Brain pericyte (primary cell): ENCODE data around the gene TPO.
"Not testable (repeated sequence)": the region's sequence is repeated elsewhere in the genome, so short reads cannot be mapped to it uniquely, and the experiment has no call there.

ENCODE experiments used
- DNase-seq: peaks from one replicate; pipeline ENCODE4 v3.0.0-alpha.2; 2012; ENCODE audit warnings: low read depth, low spot score

Gene TPO

DNA sequence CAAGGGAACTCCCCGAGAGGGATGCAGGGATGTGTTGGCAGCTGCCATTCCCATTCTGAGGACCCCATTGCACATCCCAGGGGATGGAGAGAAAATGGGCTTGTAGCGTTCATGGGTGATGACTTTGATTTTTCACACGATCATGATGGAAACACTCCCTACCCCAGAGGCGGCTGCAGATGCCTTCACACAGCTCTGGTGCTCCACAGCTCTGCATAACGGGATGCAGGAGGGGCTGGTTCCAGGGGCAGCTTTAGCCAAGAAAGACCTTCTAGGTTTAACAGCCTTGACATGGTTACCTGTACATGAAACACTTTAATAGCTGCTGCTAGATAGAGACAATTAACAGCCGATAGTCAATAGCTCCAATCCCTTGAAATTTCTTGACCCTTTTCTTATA, 88.7 kb downstream of the TPO start:
- no peak for DNase-seq

DNA sequence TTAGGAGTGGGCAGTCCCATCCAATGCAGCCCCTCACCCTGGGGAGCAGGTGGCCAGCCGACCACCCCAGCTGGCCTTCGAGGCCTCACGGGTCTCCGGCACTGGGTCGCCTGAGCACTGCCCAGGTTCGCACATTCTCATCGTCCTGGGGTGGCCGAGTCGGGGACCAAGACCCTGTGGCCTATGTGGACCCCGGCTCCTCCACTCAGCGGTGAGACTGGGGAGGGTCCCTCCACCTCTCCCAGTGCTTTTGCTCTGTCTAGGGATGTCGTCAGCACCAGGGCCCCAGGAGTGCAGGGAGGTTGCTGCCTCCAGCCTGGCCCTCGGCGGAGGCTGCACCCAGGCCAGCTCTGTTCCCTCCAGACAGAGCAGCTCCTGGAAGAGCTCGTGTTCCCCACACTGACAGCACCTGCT, 89.6 kb downstream of the TPO start:
- DNase-seq, result no peak

DNA sequence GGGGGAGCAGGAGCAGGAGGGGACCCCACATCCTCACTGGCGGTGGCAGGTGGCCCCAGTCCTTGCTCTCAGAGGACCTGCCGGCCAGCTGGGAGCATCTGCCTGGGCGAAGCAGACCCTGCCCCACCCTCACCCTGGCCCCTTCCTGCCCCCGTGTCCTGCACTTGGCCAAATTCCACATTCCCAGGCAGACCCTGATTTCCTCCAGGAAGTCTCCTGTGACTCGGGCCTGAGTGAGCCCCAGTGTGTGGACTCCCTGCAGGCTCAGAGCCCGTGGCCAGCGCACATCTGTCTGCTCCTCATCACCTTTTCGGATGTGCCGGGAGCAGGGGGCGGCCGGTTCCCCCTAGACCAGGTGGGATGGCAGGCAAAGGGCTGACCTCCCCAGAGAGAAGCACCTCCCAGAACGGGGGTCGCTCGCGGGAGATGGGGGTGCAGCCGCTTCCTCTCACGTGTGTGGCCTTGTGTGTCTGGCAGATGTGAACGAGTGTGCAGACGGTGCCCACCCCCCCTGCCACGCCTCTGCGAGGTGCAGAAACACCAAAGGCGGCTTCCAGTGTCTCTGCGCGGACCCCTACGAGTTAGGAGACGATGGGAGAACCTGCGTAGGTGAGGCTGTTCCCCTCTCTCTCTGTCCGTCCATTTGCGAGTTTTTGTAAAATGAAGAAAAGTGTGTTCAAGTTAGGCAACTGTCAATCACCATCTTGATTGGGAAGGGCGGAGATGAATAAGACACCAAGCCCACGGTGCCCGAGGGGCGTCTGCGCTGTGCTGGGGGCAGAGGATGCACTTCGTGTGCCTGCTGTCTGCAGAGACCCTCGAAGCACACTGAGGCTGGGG, 90.4 kb downstream of the TPO start:
- no peak for DNase-seq

DNA sequence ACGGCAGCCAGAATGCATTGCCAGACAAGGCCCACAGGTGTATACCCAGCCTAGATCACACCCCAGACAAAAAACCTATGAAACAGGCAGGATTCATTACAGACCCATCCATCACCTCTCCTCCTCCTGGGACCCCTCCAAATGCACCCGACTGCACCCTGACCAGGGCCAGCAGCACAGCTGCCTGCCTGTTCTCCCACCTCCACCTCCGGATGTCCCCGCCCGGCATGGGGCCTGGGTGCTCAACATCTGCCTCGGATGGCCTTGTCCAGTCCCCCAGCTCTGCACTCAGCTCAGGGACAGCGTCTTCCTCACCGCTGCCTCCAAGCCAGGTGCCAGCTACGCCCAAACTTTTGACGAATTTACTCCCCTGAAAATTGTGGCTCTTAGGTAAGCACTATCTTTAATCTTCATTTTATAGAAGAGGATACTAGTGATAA, 91.1 kb downstream of the TPO start:
- DNase-seq, result no peak

DNA sequence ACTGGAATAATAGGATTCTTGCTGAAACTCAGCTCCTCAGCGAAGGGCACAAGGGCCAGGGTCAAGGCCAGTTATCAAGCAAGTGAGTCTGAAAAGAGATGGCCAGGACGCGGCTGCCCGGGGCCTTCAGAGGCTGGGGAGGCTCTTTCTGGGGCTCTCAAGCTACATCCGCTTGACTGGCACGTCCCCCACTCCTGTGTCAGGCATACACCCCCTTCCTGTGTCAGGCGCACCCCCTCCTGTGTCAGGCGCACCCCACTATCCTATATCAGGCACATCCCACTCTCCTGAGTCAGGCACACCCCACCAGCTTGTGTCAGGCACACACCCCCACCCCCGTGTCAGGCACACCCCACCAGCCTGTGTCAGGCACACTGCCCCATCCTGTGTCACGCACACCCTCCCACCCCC, 91.8 kb downstream of the TPO start:
- DNase-seq, result no peak

DNA sequence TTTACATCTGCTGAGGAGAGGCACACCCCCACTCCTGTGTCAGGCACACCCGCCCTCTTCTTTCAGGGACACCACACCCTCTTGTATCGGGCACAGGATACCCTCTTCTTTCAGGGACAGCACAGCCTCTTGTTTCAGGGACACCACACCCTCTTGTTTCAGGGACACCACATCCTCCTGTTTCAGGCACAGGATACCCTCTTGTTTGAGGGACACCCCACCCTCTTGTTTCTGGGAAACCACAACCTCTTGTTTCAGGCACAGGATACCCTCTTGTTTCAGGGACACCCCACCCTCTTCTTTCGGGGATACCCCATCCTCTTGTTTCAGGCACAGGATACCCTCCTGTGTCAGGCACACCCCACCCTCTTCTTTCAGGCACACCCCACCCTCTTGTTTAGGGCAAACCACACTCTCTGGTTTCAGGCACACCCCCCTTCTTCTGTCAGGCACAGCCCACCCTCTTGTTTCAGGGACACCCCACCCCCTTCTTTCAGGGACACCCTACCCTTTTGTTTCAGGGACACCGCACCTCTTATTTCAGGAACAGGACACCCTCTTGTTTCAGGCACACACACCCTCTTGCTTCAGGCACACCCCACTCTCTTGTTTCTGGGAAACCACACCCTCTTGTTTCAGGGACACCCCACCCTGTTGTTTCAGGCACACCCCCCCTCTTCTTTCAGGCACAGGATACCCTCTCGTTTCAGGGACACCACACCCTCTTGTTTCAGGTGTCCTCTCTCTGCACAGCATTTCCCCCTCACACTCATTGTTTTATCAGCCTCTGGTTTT, 96.2 kb downstream of the TPO start:
- DNase-seq, result no peak

DNA sequence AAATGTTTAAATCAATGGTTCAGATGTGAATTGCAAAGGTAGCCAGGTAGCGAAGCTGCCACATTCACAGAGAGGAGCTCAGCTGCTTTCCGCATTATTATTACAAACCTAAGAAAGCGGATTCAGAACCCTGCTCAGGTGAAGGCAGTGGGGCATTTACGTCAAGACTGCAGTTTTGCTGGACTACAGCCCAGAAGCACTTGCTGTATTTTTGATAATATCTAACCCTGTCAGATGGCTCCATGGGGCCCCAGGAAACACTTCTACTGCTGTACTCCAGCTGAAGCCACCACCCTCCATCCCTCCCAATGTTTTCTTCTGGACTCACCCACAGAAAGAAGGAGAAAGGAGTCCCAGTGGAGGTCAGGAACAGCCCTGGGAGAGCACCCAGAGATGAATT, 96.9 kb downstream of the TPO start:
- no peak for DNase-seq

DNA sequence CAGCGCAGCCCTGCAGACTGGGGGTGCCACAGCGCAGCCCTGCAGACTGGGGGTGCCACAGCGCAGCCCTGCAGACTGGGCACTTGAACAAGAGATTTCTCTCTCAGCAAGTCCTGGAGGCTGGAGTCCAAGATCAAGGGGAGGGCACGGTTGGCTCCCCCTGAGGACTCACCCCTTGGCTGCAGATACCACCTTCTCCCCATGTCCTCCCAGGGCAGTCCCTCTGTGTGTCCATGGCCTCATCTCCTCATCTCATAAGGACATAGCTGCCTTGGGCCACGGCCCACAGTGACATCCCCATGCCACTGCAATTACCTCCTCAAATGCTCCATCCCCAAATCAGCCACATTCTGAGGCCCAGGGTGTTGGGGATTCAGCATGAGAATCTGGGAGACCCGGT, 98.2 kb downstream of the TPO start:
- DNase-seq, result no peak

DNA sequence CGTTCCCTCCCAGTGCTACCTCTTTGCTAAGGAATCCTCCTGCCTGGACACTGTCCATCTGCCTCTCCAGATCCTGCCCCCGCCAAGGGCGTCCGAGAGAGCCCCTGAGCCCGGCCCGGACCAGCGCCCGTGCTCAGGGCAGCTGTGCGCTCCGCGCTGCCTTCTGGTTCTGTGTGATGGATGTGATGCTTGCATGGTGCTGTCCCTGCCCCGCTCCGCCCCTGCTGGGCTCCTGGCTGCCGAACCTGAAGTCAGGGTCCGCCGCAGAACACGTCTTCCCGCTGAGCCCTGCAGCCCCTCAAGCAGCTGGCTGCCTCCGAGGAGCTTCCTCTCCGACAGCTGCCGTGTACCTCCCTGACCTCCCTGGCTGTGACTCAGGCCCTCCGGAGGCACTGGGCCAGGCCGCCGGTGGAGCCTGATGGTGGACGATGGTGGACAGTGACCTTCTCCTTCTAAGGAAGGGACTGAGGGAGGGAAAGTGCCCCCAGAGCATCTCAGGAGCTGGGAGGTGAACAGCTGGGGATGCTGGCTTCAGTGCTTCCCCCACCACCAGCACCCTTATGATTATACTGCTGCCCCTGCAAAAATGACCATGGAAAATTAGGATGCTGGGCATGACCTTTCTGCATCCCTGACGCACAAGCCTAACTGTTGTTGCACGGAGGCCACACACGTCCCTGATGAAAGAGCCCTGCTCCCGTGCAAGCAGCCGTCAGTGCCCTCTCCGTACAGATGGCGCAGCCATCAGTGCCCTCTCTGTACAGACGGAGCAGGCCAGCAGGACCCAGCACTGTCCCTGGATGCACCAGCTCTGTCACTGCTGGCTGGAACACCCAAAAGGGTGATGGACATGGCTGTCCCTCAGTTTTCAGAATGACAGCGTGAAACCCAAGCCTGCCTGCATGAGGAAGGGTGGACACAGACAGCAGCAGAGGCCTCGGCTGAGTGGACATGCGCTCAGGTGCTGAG, 99.3 kb downstream of the TPO start:
- DNase-seq, result no peak

DNA sequence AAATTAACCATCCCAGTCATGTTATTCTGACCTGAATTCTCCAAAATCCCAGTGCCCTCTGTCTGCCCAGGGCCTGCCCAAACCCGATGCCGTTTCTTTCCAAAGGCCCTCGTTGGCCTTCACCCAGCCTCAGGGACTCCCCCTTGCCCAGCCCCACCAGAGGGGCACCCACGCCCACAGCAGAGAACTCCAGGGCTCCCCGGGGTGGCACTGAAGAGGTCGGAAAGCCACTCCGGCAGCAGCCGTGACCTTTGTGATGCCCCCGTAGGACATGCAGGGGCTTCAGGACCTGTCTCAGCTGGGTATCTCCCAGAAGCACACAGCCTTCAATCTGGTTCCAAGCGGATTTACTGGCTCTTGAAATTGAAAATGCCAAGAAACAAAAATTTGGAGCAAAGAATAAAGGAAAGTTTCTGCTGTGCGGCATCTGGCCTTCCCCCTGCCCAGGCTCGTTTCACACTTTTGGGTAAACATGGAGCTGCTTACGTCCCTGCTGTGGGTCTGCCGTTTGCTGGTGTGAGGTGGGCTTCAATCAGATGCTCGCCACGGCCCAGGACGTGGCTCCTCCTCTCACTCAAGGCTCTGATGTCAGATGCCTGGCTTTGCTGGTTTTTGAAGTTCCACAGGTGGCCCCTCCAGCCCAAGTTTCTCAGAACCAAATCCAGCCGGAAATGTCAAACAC, 101.3 kb downstream of the TPO start:
- no peak for DNase-seq

DNA sequence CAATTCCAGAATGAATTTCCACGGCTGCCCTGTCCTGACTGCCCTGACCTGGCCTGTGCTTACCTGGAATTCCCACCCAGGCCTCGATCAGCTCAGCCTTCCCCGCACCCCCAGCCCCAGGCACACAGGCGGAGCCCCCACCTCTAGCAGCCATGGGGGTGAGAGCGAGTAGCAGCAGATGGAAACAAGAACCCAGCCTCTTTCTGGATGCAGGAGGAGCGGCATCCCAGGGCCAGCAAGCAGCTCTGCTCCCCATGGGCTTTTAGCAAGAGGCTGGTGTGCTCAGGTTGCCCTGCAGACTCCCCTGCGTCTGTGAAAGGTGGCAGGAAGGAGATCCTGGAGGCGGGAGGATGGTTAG, 101.8 kb downstream of the TPO start:
- no peak for DNase-seq

DNA sequence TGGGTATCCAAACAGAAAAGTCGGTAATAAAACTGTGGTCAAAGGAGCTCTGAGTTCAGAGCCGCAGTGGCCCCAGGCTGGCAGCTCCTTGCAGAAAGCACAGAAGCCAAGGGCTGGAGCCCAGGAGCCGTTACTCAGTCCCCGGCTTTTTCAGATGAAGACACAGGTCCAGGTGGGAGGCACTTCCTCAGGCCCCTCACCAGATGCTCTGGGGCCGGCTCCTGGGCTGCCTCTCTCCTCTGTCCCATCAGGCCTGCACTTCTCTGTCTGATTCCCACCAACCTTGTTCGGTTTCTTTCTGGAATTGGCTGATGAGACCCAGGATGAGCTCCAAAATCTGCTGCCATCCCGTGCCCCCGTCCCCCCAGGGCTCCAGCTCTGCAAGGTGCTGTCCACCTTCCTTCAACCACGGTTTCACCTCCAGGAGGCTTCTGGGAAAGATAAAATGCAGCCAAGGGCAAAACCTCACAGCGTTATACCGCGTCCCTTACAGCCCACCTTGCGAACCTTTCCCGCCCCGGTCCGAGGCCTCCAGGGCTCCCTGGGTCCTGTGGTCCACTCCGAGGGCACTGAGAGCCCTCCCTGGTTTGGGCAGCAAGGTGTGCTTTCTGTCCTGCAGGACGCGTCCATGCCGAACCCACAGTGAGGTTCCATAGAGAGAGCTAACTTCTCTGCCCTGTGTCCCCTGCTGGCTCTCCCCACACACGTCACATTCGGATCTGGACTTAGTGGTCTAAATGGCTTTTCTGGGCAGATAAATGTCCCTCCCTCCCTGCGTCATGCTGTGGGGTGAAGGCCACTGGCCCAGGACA, 102.9 kb downstream of the TPO start:
- no peak for DNase-seq

DNA sequence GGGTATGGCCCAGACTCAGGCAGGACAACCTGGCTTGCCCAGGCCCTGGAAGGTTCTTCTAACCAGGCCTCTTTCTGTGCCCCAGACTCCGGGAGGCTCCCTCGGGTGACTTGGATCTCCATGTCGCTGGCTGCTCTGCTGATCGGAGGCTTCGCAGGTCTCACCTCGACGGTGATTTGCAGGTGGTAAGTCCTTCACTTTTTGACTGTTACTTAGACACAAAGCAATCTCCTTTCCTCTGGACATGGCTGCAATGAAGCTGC, 103.5 kb downstream of the TPO start:
- no peak for DNase-seq

DNA sequence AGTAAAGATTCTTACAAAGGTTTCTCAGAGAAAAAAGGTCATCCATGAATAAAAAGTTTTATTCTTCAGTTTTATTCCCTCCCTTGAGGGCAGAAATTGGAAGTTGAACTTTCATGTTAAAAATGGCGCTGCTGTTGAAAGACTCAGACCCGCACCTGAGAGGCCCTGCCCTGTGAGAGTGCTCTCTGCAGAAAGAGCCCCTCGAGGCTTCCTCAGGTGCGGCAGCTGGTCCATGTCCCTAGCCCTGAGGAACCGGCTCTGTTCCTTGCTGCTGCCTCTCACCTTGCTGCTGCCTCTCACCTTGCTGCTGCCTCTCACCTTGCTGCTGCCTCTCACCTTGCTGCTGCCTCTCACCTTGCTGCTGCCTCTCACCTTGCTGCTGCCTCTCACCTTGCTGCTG, 104.0 kb downstream of the TPO start:
- DNase-seq, result not testable (repeated sequence)

DNA sequence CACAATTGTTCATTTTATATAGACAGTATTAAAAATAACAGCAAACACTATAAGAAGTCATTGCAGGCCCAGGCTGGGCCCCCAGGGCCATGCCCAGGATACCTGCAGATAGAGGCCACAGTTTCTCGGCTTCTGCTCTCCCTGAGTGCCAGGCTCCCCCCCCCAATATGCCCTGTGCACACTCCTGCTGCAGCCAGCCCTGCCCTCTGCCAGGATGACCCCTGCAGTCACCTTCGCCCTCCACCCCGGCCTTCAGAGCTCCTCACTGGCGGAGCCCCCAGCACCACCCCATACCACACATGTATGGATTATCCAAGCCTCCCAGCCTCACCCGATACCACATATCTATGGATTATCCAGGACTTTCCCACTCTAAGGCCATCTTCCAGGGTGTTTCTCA, 104.5 kb downstream of the TPO start:
- DNase-seq, result no peak

DNA sequence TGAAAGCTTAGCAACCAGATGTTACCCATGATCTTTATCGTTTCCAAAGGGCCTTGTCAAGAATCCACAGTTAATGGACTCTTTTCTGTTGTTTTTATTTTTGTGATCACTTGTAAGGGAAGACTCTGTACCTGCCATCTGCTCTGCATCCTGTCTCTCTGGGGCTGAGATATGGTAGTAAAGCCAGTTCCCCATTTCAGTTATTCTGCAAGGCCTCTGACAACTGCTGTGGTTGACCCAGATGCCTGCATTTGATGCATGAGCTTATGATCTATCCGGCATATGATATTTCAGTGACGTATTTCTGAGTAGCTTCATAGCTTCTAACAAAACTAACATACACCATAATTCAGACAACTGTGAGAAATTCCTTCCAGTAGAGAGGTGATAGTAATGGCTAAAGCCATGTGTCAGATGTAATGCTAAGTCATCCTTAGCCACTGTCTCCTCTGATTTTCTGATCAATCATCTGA, 105.1 kb downstream of the TPO start:
- DNase-seq, result no peak

DNA sequence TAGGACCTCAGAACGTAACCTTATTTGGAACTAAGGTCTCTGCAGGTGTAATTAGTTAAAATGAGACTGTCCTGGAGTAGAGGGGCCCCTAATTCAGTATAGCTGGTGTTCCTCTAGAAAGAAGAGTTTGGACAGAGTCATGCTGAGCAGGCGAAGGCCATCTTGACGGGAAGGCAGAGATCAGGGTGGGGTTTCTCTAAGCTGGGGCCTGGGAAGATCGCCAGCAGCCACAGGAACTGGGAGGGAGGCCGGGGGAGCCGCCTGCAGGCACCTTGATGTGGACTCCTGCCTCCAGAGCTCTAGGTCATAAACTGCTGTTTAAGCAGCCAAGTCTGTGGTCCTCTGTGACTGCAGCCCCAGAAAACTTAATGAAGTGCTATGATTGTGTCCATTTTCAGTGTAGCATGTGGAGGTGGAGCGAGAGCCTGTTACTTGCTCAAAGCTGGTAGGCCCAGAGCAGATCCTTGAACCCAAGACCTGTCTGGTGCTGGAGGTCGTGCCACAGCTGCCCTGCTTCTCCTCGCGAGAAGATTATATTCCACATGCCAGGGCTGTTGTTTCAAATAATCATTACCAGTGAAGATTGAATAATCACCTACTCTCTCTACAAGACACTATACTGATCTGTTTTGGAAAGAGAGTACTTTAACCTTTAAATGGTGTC, 105.7 kb downstream of the TPO start:
- DNase-seq, result no peak

DNA sequence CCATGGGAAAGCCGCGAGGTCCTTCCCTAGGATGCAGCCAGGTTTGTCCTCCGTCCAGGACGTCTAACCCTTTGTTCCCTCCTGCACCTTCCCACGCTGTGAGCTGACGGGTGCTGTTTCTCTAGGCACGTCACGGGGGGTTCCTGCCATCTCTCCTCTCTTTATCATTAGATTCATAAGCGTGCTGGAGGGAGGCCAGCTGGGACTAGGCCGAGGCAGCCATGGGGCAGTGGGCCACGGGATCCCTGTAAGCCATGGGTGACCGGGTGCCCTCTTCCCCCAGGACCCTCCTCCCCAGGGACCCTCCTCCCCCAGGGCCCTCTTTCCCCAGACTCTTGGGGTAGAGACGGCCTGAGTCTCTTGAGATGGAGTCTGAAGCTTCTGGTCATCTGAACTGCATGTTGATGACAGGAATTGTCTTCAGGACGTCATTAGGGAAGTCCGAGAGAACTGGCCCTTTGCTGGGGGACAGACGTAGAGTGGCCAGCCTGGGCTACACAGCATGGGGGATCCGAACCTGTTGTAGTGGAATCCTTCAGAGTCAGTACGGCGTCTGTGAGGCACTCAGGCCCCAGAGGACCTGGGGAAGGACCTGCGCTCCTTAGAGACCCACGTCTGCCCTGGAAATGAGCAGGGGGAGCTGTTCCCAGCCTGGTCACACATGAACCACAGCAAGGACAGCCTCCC, 108.1 kb downstream of the TPO start:
- no peak for DNase-seq
